ENCODE data around the gene TMED3.

DNA sequence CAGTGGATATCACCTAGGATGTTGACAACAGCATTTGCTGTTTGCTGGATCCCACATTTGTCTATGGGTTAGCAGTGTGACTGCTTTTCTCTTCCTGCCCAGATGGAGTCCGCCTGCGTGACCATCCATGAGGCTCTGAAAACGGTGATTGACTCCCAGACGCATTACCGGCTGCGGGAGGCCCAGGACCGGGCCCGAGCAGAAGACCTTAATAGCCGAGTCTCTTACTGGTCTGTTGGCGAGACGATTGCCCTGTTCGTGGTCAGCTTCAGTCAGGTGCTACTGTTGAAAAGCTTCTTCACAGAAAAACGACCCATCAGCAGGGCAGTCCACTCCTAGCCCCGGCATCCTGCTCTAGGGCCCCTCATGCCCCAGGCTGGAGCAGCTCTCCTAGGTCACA lies 11.0 kb downstream of the TMED3 start:
- TF ChIP-seq TAF1 (IDR thresholded peaks at IDR 0.05; ENCODE audit: low read depth) (no peak), TCF12 (IDR thresholded peaks at IDR 0.05; ENCODE audit: low read depth) (no peak)
- TF ChIP-seq, protein P1, sequence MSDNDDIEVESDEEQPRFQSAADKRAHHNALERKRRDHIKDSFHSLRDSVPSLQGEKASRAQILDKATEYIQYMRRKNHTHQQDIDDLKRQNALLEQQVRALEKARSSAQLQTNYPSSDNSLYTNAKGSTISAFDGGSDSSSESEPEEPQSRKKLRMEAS (IDR thresholded peaks at IDR 0.05), result no peak
